ENCODE measurements around the gene PALM2AKAP2. TPM values are rescaled to one million over a fixed set of nuclear protein-coding genes. Genes with fewer than 3 reads are reported as not detected.
A peak's percentile ranks its signal among the peaks of the same experiment; 100 is the strongest.
"Not testable (repeated sequence)": the region's sequence is repeated elsewhere in the genome, so short reads cannot be mapped to it uniquely, and the experiment has no call there.

The PALM2AKAP2 gene
- total RNA-seq, 1 donor from 2014 or later = 52.7 TPM

DNA sequence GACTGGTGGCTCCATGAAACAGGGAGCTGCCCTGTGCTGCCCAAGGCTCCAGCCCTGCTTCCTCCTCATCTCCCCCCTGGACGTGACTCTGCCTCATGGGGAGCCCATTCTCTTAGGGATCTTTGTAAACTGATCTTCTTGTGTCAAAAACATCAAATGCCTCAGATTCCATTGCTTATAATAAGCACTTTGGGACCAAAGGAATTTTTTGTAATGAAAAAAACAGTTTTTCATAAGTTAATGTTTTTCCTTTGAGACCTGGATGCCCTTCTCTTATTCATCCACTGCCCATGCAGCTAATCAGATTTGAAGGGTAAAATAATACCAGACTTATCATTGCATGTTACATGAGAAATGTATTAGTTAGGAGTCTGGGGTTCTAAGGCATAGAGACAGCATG, 41.7 kb downstream of the PALM2AKAP2 start:
- Mint-ChIP-seq H3K4me1 (ENCODE audit: low read depth) (peaks cover 50% of the 10 kb centered on the region), H3K36me3 (ENCODE audit: low read depth) (no peaks in the 10 kb centered on the region), H3K27me3 (ENCODE audit: low read depth) (no peaks in the 10 kb centered on the region), H3K27ac (ENCODE audit: unreplicated experiment) (peak overlapping the region; percentile 60), H3K4me3 (ENCODE audit: unreplicated experiment) (no peak overlapping the region), H3K9me3 (ENCODE audit: low read depth) (no peaks in the 10 kb centered on the region)
- TF ChIP-seq, protein P1, sequence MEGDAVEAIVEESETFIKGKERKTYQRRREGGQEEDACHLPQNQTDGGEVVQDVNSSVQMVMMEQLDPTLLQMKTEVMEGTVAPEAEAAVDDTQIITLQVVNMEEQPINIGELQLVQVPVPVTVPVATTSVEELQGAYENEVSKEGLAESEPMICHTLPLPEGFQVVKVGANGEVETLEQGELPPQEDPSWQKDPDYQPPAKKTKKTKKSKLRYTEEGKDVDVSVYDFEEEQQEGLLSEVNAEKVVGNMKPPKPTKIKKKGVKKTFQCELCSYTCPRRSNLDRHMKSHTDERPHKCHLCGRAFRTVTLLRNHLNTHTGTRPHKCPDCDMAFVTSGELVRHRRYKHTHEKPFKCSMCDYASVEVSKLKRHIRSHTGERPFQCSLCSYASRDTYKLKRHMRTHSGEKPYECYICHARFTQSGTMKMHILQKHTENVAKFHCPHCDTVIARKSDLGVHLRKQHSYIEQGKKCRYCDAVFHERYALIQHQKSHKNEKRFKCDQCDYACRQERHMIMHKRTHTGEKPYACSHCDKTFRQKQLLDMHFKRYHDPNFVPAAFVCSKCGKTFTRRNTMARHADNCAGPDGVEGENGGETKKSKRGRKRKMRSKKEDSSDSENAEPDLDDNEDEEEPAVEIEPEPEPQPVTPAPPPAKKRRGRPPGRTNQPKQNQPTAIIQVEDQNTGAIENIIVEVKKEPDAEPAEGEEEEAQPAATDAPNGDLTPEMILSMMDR (IDR thresholded peaks at IDR 0.05) = no peak
- no peak for DNase-seq (ENCODE audit: low spot score)

DNA sequence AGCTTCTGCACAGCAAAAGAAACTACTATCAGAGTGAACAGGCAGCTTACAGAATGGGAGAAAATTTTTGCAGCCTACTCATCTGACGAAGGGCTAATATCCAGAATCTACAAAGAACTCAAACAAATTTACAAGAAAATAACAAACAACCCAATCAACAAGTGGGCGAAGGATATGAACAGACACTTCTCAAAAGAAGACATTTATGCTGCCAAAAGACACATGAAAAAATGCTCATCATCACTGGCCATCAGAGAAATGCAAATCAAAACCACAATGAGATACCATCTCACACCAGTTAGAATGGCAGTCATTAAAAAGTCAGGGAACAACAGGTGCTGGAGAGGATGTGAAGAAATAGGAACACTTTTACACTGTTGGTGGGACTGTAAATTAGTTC, 45.4 kb downstream of the PALM2AKAP2 start:
- H3K9me3 Mint-ChIP-seq (ENCODE audit: low read depth); H3K27ac Mint-ChIP-seq (ENCODE audit: unreplicated experiment); DNase-seq (ENCODE audit: low spot score); H3K4me3 Mint-ChIP-seq (ENCODE audit: unreplicated experiment); H3K27me3 Mint-ChIP-seq (ENCODE audit: low read depth); H3K36me3 Mint-ChIP-seq (ENCODE audit: low read depth): not testable (repeated sequence)
- H3K4me1 Mint-ChIP-seq (ENCODE audit: low read depth) = peaks cover 31% of the 10 kb centered on the region

- no peak for DNase-seq (ENCODE audit: low spot score)
- Mint-ChIP-seq H3K27ac (ENCODE audit: unreplicated experiment) (no peak overlapping the region), H3K4me3 (ENCODE audit: unreplicated experiment) (no peak overlapping the region), H3K4me1 (ENCODE audit: low read depth) (peaks cover 23% of the 10 kb centered on the region), H3K9me3 (ENCODE audit: low read depth) (no peaks in the 10 kb centered on the region), H3K27me3 (ENCODE audit: low read depth) (no peaks in the 10 kb centered on the region), H3K36me3 (ENCODE audit: low read depth) (no peaks in the 10 kb centered on the region)
- TF ChIP-seq, protein P1 (IDR thresholded peaks at IDR 0.05) = no peak
Measured at GRCh38 chr9:109826559-109826958, 46.6 kb downstream of the PALM2AKAP2 start.

DNA sequence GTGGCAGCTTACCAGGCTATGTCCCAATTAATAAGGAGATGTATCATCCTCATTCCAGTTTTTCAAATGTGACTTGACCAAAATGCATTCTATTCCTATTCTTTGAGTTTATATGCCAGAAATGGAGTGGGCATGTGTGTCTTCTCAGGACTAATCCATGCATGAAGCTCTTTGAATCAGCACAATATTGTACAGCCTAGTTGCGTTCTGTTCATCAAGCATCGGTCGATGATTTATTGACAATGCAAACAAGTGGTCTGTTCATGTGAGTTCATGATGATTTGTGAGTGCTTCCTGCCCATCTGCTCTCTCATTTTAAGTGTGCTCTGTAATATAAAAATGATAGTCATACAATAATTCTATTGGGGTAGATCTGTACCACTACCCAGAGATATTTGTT, 48.3 kb downstream of the PALM2AKAP2 start:
- no peak for DNase-seq (ENCODE audit: low spot score)
- Mint-ChIP-seq H3K9me3 (ENCODE audit: low read depth) (no peaks in the 10 kb centered on the region), H3K27ac (ENCODE audit: unreplicated experiment) (no peak overlapping the region), H3K27me3 (ENCODE audit: low read depth) (no peaks in the 10 kb centered on the region), H3K4me3 (ENCODE audit: unreplicated experiment) (no peak overlapping the region), H3K36me3 (ENCODE audit: low read depth) (no peaks in the 10 kb centered on the region), H3K4me1 (ENCODE audit: low read depth) (peaks cover 10% of the 10 kb centered on the region)
- TF ChIP-seq, protein P1 (IDR thresholded peaks at IDR 0.05) = no peak
